ENCODE data around the gene SHC4.
A peak's percentile ranks its signal among the peaks of the same experiment; 100 is the strongest.
"Not testable (repeated sequence)": the region's sequence is repeated elsewhere in the genome, so short reads cannot be mapped to it uniquely, and the experiment has no call there.

SHC4 gene

GRCh38 chr15:48963524-48964113 is at the start of gene SHC4:
Gene SHC4 (minus strand): TSS chr15:48963919. CDS start chr15:48963015, 904 bp downstream.
- no peak for DNase-seq

GRCh38 chr15:48999314-48999713 is 35.6 kb upstream of the SHC4 start:
- no peak for DNase-seq

GRCh38 chr15:48996276-48996675 is 32.6 kb upstream of the SHC4 start:
- no peak for DNase-seq

GRCh38 chr15:48993380-48993779 is 29.7 kb upstream of the SHC4 start:
- DNase-seq: no peak

GRCh38 chr15:48992545-48992944 is 28.8 kb upstream of the SHC4 start:
- no peak for DNase-seq

GRCh38 chr15:48992096-48992495 is 28.4 kb upstream of the SHC4 start:
- no peak for DNase-seq

- DNase-seq: no peak
These were observed 25.5 kb upstream of the SHC4 start for GRCh38 chr15:48989170-48989569.

- no peak for DNase-seq
These were observed 23.4 kb upstream of the SHC4 start for GRCh38 chr15:48987142-48987541.

- DNase-seq: no peak
These were observed 22.5 kb upstream of the SHC4 start for GRCh38 chr15:48986240-48986639.

- no peak for DNase-seq
These were observed 21.8 kb upstream of the SHC4 start for GRCh38 chr15:48985516-48985915.

- DNase-seq: no peak
These were observed 21.2 kb upstream of the SHC4 start for GRCh38 chr15:48984811-48985352.

- DNase-seq: no peak
These were observed 20.4 kb upstream of the SHC4 start for GRCh38 chr15:48984021-48984710.

- DNase-seq: no peak
These were observed 19.6 kb upstream of the SHC4 start for GRCh38 chr15:48983300-48983699.

GRCh38 chr15:48981941-48982340 is 18.2 kb upstream of the SHC4 start:
- DNase-seq: no peak

- DNase-seq: no peak
These were observed 14.9 kb upstream of the SHC4 start for GRCh38 chr15:48978638-48979037.

- DNase-seq: no peak
These were observed 12.8 kb upstream of the SHC4 start for GRCh38 chr15:48976444-48977088.

- DNase-seq: peak; percentile 62
These were observed 12.0 kb upstream of the SHC4 start for GRCh38 chr15:48975472-48976419.

GRCh38 chr15:48974882-48975281 is 11.2 kb upstream of the SHC4 start:
- DNase-seq: no peak

- no peak for DNase-seq
These were observed 9.2 kb upstream of the SHC4 start for GRCh38 chr15:48972750-48973503.

GRCh38 chr15:48970926-48971325 is 7.2 kb upstream of the SHC4 start:
- not testable (repeated sequence) for DNase-seq

- DNase-seq: no peak
These were observed 4.3 kb upstream of the SHC4 start for GRCh38 chr15:48968066-48968465.

- no peak for DNase-seq
These were observed 3.6 kb upstream of the SHC4 start for GRCh38 chr15:48967336-48967735.
